ENCODE measurements around the gene OR2AE1.

The OR2AE1 gene

DNA sequence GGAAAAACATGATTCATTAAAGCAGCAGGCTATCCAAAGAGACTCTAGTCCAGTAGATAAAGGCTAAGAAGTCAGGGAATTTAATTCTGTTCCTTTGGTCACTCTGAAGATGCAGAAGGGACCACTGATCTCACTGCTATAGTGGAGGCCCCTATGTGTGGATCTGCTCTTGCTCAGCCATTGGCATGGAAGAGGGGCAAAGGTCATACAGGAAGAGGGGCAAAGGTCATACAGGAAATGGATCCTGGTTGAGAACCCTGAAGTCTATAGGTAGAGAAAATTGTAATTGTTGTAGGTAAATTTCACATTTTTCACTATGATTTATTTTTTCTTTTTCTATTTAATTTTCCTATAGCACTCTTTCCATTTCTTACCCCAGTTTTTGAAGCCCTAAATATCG, 21.6 kb downstream of the OR2AE1 start:
- DNase-seq: no peak

DNA sequence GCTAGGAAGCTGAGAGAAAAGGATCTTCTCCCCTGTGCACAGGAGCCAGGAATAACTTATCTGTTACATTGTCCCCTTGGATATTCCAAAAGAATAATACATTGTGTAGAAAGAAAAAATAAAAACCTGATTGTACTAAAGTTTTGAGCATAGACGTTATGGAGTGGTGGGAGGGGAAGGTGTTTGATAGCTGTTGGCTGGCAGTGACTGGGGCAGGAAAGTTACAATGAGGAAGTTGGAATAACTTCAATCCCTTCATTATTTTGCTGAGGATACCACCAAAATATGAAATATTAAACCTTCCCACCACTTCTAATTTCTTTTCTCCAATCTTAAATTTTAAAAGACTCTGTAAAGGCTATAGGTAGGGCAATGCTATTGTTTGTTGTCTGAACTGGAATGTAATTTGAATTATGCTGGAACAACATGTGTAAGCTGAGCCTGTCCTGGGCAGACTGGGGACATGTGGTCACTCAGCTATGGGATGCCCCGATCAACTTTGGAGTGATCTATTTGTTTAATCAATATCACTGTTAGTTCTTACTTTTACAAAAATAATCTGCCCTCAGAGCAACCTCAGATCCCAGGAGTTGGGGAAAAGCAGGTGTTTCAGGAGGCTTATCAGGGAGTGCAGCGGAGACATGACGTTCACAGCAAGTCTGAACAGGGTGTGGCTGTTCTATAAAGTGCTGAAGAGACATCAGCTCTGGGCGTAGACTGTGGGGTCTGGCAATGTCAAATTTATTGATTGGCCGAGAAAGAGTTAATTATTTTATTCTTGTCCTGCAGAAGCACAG, 28.2 kb downstream of the OR2AE1 start:
- no peak for DNase-seq

DNA sequence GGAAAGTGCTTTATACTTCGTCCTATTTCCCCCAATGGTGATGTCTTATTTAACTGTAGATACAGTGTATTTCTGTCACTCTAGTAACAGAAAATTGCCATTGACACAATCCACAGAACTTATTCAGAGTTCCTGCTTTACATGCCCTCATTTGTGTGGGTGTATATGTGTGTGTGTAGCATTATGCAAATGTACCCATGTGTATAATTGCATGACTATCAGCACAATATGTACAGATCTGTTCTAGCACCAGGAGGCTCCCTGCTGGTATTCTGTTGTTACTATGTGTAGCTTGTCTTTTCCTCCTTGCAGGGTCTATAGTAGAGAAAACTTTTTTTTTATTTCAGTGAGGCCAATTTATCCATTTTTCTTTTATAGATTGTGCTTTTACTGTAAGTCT, 32.5 kb downstream of the OR2AE1 start:
- no peak for DNase-seq

DNA sequence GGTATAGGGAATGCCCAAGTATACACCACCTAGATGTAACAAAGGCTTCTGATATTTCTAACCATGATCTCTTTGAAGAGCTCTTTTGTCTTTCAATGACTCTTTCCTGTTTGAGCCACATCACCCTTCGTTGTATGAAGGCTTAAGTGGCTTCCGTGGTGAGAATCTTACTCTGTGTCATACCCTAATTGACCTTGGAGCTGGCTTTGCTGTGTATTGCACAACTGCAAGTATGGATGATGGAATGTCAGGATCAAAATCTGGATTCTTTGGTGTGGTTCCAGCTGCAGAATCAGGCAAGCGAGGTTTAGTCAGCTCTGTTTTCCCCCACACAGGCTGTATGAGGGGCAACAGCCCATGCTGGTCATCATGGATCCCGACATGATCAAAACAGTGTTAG, 33.0 kb downstream of the OR2AE1 start:
- DNase-seq: no peak

DNA sequence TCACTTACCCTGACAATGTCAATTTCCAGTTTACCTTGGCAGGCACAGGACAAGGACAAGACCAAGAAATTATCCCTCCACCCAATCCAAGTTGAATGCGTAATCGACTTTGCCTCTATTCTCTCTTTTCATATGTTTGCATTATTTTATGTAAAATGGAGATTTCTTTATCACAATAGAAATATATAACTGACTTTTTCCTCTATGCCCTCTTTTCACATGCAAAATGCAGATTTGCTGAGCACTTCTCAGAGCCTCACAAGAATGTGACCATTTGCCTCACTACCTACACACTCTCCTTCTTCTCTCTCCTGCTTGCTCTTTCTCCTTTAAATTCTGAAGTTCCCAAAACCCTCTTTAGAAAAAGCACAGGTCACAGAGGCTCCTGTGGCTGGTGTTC, 33.9 kb downstream of the OR2AE1 start:
- DNase-seq: no peak

DNA sequence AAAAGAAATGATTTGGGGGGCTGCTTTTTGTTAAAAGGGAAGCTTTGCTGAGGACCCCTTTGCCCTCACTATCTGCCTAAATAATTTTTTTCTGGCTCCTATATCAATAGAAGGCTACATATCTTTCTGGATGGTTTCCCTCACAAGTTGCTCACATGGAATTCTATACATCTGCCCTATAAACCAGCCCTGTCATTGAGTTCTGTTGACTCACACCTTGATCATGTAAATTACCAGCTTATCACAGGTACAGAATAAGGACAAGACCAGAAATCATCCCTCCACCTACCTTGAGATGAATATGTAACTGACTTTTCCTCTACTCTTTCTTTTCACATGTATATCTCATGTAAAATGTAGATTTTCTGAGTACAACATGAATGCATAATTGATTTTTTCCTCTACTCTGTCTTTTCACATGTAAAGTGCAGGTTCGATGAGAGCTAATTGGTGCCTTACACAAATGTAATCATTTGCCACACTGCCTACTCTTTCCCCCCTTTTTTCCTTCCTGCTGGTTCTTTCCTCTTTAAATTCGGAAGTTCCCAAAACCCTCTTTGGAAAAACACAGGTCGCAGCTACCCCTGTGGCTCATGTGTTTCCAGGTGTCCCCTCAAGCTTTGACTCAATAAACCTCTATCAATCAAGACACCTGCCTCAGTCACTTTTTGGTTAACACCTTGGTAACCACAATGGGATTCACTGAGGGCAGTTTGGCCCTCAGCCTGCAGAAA, 36.5 kb downstream of the OR2AE1 start:
- no peak for DNase-seq

DNA sequence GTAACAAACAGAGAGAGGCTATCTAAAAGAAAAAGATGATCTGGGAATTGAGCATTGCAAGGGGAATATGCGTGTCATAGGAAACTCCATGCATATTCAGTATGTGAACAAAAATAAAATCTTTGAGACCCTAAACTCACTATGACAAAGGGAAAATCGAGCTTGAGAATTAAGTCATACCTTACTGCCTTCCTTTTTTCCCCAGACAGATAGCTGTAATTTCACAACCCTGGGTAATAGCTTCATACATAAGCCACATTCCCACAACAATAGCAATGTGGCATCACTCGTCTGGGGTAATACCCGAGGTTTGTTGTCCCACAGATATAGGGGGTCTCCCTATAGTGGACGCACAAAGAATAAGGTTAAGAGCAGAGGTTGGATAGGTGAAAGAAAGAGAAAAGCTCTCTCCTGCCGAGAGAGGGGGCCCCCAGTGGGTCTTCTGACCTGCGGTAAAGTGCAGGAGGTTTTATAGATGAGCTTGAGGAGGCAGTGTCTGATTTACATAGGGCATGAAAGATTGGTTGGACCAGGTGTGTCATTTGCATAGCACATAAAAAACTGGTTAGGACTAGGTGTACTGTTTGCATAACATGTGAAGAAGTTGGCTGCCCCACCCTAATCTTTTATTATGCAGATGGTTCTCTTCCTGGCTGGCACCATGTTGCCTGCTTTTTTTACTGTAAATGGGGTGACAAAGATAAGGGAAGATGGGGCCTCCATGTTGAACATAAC, 37.4 kb downstream of the OR2AE1 start:
- DNase-seq: no peak

DNA sequence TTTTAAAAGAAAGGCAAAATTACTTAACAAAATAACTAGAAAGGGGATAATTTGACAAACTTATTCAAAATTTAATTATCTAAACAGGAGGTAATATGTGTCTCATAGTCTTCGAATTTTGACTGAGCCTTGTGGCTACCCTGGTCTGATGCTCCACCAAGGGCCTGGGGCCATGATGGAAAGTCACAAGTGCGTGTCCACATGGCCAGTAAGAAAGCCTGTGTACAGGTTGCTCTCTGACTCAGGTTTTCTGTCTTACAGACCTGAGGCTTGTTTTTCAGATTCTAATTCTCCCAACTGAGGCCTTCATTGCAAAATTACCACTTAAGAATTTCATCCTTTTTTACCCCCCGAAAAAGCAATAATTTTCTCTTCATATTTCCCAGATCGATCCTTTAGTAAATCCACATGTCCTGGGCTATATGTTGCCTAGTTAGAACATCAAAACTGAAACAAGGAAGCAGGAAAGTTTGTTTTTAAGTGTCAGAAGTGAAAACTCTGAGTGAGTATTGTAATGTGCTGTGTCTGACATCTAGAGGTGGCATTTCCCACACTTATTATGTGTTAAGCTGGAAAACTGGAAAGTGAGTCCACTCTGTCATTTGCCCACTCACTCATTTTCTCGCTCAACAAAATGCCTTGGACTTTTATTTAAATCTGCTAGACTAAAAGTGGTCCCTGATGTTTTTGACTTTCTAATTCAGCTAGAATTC, 39.0 kb downstream of the OR2AE1 start:
- no peak for DNase-seq

DNA sequence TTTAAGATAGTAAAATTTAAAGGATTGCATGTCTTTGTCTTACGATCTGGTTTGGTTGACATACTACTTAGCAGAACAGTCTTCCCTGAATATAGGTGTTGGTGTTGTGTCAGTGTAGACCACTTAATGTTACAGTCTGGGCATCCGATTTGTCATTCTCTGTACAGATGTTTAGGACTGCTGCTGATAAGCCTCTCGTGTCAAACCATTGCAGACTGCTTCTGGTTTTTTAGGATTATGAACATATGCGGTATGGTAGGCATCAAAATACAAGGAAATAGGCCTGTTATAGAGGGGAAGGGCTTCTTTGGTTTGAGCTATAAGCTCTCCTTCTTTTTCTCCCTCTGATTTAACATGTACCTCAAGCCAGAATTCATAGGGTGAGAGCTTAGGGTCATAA, 41.6 kb downstream of the OR2AE1 start:
- DNase-seq: no peak

GRCh38 chr7:99834382-99834781, 42.5 kb downstream of the OR2AE1 start:
- DNase-seq: no peak

GRCh38 chr7:99833289-99833877, 43.5 kb downstream of the OR2AE1 start:
- no peak for DNase-seq

DNA sequence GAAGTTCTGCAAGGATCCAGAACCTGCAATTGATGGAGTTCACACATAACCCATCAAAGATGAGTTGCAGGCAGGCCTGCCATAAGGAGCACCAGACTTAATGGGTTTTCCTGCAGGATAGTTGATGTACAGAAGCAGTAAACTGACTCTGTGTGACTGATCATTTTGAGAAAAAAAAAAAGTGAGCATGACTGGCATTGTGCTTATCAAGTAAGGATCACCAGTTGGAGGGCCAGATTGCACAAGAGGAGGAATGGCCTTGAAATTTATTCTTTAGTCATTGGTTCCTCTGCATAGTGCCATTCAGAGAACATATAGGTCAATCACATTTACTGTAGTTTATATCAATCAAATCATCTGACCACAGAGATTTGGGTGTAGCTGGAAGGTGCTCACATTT, 45.2 kb downstream of the OR2AE1 start:
- DNase-seq: no peak

DNA sequence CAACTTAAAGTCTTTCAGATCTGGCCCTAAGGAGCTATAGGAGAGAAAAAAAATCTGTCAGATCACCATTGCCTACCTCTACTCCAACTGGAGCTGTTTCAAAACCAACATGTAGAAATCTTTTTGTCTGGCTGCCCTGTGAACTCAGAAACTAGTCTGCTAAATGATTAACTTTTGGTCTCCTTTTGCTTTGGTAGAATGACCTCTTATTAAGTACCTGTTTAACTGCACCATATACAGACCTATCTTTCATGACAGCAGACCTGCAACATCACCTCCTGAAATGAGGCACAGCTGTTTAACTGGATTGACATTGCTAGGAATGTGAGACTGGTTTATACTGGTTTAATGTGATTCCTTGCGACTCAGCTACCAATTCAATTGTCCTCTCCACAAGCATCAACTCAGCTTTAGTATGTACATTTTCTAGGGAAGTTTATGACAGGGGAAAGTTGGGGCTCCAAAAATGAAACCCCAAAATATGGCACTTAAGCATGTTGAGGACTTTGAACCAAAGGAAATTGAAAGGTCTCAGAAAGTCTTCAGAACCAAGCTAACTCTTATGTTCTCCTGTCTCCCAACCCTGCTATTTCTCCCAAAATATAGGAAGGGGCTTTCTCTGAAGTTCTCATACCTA, 47.2 kb downstream of the OR2AE1 start:
- DNase-seq: no peak

GRCh38 chr7:99828811-99829210, 48.0 kb downstream of the OR2AE1 start:
- no peak for DNase-seq

- no peak for DNase-seq
Observed at GRCh38 chr7:99827040-99827778, 49.6 kb downstream of the OR2AE1 start.
